GM15510 (cell line): Measurements from ENCODE around the gene KAT8.

Source experiments
- POLR2A ChIP-seq: IDR thresholded peaks from 3 replicates; pipeline ENCODE4 v1.6.1; 2011; ENCODE audit warnings: borderline replicate concordance; ENCODE audit not compliant: insufficient read length; ENCODE audit errors: extremely low read depth

The KAT8 gene

GRCh38 chr16:31117384-31118222 lies at the start of gene KAT8:
KAT8 (plus strand) TSS chr16:31117664; CDS start chr16:31117682, 18 bp downstream.
- TF ChIP-seq POLR2A: peak; percentile 88

DNA sequence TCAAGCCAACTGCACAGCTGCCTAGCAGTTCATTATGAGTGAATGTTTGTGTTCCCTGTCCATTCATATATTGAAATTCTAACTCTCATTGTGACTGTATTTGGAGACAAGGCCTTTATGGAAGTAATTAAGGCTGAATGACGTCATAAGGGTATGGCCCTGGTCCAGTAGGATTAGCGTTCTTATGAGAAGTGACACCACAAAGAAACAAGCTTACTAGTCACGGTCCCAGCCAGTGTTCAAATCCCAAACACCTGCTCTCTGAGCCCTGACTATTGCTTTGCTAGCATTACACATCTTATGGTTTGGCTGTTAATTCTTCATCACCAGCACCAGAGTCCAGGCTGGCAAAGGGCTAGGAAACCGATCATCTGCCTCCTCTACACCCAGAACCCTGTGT lies 45.6 kb upstream of the KAT8 start:
- TF ChIP-seq POLR2A: no peak

DNA sequence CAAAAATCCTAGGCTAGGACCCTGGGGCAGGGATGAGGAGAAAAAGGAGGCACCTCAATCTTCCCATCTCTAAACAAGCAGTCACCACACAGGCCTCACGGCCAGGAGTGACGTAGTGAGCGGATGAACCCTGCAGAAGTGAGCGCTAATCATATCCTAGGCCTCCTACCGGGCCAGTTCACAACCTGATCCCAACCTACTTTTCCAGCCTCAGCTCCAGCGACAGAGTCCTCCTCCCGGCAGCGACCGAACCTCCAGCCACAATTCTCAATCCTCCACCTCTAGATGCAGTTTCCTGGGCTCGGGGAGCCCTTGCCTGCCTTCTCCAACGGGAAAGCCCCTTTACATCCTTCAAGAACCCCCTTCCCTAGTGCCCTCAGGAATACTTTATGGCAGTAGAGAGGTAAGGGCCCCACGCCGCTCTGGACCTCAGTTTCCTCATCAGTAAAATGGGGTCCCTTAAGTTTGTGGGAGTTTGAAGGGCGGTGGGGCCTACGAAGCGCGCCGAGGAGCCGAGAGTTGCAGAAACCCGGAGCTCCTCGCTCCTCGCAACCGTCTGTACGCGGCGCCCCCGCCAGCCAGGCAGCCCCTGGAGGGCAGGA lies 44.8 kb upstream of the KAT8 start:
- TF ChIP-seq POLR2A: no peak

DNA sequence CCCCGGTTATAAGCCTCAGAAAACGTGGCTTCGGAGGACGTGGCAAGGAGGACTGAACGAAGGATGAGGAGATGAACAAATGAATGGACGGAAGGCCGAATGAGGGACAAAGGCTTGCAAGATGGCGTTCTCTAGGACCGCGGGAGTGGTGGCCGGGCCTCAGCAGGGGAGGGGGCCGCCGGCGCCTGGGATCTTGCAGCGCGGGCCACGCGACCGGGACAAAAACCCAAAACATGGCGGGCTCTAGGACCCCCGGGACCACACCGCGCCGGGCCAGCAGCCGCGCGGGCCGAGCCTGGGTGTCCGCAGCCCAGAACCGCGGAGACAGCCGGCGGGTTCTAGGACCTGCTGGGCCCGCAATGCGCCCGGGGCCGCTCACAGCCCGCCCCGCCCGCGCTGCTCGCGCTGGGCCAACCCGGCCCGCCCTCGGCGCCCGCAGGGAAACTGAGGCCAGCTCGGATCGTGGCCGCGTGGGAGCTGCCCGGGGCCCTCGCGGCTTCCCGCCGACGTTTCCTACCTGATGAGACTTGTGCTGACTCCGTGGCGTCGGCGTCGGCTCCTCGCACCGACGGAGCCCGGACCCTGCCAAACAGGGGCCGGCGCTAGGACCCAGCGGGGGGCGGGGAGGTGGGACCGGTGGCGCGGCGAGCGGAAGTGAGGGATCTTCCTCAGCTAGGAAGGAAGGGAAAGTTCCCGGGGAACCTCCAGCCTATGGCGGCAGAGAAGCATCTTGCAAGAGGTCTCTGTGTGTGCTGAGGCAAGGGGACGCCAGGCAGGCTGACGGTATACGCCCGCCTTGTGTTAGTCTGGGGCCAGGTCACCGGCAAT lies 44.1 kb upstream of the KAT8 start:
- peak; percentile 49 for TF ChIP-seq POLR2A

GRCh38 chr16:31073970-31074813 lies 43.3 kb upstream of the KAT8 start, which contains the start of the genes ZNF646 and ZNF668:
ZNF646 (plus strand) TSS chr16:31074422; CDS start chr16:31076325, 1,903 bp downstream.
ZNF668 (minus strand) TSS chr16:31074240; CDS start chr16:31064459, 9,781 bp downstream.
- peak; percentile 86 for TF ChIP-seq POLR2A

DNA sequence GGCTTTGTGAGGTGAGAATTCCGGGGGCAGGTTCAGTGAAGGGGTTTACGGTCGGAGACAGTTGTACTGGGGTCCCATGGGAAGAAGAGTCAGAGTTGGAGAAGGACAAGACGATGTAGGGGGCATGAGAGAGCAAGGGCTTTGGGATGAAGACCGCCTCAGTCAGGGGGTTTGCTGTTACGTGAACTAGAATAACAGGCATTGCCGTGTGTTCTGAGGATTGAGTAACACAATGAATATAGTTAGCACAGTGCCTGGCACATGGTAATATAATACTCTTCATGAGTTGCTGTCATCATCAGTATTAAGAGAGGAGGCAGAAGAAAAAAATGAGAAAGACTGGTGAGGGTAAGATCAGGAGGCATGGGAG lies 42.7 kb upstream of the KAT8 start:
- no peak for TF ChIP-seq POLR2A

- TF ChIP-seq POLR2A: no peak
Measured at GRCh38 chr16:31076319-31076718, 41.1 kb upstream of the KAT8 start.

DNA sequence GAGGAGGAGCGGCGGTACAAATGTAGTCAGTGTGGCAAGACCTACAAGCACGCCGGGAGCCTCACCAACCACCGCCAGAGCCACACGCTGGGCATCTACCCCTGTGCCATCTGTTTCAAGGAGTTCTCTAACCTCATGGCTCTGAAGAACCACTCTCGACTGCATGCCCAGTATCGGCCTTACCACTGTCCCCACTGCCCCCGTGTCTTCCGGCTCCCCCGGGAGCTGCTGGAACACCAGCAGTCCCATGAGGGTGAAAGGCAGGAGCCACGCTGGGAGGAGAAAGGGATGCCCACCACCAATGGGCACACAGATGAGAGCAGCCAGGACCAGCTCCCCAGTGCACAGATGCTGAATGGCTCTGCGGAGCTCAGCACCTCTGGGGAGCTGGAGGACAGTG lies 40.4 kb upstream of the KAT8 start:
- TF ChIP-seq POLR2A: no peak

- no peak for TF ChIP-seq POLR2A
Measured at GRCh38 chr16:31077592-31078396, 39.7 kb upstream of the KAT8 start.

GRCh38 chr16:31078597-31079341 lies 38.7 kb upstream of the KAT8 start:
- TF ChIP-seq POLR2A: no peak

DNA sequence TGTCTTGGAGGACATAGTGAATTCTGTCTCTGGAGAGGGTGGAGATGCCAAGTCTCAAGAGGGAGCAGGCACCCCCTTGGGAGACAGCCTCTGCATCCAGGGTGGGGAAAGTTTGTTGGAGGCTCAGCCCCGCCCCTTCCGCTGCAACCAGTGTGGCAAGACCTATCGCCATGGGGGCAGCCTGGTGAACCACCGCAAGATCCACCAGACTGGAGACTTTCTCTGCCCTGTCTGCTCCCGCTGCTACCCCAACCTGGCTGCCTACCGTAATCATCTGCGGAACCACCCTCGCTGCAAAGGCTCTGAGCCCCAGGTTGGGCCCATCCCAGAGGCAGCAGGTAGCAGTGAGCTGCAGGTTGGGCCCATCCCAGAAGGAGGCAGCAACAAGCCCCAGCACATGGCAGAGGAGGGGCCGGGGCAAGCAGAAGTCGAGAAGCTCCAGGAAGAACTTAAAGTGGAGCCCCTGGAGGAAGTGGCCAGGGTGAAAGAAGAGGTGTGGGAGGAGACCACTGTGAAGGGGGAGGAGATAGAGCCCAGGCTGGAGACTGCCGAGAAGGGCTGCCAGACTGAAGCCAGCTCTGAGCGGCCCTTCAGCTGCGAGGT lies 38.0 kb upstream of the KAT8 start:
- no peak for TF ChIP-seq POLR2A

GRCh38 chr16:31080035-31080629 lies 37.3 kb upstream of the KAT8 start:
- no peak for TF ChIP-seq POLR2A
